Stimulated activated CD4-positive, alpha-beta T cell treated with anti-CD3 and anti-CD28 coated beads, Interleukin-4, amount 100 ng/mL, for 24 hours (primary cell): ENCODE measurements around the gene SCO1.
"Not testable (repeated sequence)": the region's sequence is repeated elsewhere in the genome, so short reads cannot be mapped to it uniquely, and the experiment has no call there.

Experiments
- DNase-seq: peaks from one replicate; pipeline ENCODE4 v3.0.0-alpha.2; 2020

The SCO1 gene

DNA sequence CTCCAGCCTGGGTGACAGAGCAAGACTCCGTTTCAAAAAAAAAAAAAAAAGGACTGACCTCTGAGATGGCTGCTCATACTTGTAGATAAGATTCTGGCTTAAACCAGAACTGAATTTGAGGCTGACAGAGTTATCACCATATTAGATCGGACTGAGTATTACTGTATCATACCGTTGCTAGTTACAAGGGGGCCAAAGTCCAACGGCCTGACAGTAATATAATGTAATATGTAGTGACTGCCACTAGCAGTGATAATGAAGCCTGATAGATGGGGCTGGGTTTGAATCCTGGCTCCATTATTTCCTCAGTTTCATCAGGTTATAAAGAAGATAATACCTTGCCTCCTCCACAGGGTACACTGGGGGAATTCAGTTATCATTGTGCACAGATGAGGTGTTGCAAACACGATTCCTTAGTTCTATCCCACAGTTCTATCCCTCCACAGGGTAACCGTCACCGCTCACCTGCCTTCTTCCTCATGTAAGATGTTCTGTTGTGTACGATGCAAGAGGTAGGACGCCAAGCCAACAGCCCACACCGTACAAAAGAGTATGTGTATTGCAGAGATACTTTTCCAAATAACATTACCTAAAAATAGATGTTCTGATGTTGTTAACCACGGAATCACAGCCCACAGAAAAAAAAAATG lies 27.3 kb upstream of the SCO1 start:
- no peak for DNase-seq

DNA sequence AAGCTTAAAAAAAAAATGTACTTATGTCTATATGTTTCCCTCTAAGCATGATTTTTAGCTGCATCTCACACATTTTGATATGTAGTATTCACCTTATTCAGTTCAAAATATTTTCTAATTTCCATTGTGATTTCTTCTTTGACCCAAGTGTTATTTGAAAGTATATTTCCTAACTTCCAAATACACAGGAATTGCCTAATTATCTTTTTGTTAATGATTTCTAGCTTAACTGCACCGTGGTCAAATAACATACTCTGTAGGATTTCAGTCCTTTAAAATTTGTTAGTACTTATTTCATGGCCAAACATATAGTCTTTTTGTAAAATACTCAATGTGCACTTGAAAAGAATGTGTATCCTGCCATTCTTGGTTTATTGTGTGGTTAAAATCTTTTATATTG lies 21.2 kb upstream of the SCO1 start:
- no peak for DNase-seq

DNA sequence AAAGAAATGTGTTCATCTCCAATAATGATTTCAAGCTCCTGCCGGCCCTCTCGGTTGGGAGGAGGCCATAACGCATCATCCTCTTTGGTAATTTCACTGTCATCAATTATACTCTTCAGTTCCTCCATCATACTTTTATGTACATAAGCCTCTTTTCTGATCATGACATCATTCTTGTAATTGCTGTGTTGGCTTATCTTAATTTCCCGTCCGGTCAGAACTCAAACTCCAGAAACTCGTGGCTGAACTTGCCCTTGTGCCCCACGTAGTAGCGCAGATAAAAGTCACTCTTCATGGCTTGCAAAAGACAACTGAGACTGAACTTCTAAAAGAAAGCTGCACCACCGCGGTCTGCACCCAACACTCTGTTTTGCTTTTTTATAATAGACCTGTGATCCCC lies 18.9 kb upstream of the SCO1 start:
- no peak for DNase-seq

DNA sequence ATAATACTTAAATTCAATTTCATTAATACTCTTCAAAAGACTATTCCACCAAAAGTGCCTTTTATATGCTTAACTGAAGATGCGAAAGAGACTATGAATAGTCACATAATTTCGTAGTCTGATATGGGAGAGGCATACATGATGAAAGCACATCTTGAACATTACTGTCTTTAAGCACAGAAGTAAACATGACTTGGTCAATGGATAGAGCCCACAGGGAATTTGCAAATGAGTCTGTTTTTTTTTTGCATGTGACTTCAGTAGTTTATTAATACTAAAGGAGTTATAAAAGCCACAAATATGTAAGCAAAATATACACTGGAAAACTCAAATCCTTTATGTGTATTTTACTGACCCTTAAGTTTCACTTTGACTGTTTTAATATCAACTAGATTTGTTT lies 16.0 kb upstream of the SCO1 start:
- no peak for DNase-seq

DNA sequence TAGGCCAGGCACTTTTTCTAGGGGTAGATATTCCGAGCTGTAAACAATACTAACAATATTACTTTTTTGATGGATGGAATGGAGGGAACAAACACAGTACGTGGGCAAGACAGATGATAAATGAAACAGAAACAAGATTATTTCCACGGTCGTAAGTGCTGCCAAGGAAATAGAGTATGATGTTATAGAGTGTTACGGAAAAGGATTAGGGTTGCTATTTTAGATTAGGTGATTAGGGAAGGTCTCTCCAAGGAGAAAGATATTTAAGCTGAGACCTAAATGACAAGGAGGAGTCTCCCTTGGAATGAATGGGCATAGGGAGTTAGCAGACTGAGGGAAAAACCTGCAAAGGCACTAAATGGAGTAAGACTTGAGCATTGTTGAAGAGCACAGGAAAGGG lies 8.4 kb upstream of the SCO1 start:
- no peak for DNase-seq

DNA sequence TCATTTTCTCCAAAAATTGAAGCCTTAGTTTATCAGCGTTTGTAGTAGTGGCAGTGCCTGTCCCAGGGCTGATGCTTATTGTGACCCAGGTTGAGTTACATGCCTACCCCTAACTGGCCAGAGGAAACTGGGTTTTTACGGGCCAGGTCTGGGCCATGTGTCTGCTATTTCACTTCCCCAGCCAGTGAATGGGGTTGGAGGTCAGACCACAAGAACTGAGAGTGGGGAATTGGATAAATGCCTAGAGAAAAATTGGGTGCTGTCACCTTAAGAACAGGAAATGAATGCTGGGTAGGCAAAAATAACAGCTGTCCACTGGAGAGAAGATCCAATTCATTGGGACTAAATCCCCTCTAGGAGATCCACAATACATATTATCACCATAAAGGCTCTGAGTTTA lies 5.2 kb upstream of the SCO1 start:
- DNase-seq: no peak

DNA sequence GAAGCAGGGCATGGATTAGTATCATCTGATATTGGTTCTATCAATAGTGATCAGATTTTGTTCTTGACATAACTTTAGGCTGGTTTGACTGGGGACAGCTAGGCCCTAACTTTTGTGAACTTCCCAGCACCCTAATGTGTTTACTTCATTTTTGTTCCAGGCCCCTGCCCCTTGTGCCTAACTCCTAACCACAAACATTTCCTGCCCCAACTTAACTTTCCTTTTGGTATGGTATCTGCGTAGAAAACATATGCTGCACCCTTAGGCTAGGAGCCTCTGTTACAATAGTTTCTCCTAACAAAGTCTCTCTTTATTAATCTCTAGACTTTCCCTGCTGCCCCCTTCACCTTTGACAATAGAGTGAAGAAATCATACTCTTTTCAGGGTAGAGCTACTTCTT lies 2.5 kb upstream of the SCO1 start:
- DNase-seq: no peak

DNA sequence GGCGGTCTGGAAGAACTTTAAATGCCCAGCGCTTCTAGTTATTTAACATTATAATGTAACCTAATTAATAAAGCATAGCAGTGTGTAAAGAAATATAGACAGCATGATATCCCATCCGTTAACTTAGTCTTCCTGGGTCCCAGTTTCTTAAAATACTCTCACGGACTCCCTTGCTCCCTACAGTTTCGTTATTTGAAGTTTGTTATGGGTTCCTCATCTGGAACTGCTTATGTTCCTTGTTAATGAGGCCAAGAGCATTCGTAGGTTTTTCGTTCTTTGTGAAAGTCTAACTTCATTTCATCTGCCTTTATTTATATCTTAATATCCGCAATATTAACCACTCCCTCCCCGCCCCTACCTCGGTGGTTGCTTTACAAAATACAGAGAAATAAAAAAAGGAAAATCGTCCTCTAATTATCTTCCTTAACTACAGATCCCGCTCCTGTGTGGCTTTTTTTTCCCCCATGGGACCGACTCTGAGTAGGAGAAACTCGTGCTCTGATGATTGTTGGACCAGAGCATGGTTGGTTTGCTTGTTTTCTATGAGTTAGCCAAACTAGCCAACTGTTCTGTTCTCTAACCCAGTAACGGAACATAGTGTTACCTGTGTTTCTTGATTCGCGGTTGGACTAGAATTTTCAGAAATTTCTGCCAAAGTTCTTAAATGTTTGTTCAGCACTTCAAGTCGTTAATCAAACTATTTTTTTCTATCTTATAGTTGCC lies 924 bp upstream of the SCO1 start:
- DNase-seq: no peak

DNA sequence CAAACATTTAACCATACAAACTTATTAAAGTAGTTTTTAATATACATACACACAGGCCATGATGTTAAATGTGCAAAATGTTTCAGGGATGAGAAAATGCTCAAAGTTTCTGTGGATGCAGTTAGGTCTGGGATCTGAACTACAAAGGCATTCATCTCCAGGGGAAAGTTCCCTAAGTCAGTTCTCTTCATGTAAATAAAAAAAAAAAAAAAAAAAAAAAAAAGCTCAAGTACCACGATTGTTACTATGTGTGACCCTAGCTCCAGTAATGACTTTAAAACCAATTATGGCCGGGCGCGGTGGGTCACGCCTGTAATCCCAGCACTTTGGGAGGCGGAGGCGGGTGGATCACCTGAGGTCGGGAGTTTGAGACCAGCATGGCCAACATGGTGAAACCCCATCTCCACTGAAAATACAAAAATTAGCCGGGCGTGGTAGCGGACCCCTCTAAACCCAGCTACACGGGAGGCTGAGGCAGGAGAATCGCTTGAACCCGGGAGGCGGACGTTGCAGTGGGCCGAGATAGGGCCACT lies 1.4 kb downstream of the SCO1 start:
- DNase-seq: not testable (repeated sequence)

DNA sequence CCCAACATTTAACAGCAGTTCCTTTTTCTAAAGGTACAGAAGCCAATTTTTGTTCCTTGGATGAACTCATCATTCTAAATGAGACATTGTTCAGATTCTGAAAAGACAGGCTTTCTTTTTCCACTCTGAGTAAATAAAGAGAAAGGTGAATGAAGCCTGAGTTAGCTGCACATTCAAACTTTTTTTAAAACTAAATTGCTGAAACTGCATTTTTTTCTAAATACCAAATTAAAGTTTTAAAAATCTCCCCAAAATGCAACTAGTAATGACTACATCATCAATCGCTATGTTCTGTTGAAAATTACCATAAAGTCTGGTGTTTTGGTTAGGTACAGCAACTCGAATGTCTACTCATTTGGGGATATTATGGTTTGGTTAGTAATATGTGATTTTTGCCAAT lies 9.8 kb downstream of the SCO1 start:
- DNase-seq: no peak

DNA sequence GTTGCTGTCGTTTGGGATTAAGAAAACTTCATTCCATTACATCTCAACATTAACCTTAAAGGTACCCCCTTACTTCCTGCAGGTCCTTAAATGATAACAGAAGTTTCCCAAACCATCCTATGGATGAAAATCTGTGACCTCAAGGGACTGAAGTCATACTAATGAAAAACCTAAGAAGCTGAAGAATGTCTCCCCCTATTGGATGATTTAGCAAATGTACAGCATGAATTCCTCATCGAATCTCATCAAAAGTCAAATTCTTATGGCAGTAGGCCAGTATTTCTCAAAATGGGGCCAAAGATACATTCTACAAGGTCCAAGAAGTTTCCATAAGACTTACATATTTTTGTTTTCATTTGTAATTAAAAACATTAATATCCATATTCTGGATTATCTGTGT lies 13.5 kb downstream of the SCO1 start:
- DNase-seq: no peak

DNA sequence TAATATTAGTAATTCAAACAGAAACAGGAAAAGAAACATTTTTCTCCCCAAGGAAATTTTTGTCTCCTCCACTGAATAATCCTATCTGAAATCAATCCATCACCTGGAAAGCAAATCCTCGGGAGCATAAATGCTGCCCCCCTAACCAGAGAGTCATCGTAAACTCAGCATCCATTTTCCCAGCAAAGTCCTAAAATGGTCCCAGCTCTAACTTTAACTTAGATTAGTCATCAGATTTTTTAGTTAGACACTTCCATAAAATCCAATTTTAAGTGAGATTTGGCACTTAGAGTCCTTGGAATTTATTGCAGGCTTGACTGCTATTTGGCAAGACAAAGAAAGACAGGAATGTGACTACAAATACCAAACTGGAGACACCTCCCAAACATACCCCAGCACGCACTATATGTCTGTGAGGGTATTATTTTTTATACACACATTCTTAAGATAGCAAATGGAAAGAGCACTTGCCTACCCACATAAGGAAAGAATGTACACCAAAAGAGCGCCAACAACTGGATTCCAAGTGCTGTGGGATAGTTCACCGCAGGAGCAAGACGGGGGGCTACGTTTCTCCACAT lies 15.4 kb downstream of the SCO1 start:
- DNase-seq: no peak

DNA sequence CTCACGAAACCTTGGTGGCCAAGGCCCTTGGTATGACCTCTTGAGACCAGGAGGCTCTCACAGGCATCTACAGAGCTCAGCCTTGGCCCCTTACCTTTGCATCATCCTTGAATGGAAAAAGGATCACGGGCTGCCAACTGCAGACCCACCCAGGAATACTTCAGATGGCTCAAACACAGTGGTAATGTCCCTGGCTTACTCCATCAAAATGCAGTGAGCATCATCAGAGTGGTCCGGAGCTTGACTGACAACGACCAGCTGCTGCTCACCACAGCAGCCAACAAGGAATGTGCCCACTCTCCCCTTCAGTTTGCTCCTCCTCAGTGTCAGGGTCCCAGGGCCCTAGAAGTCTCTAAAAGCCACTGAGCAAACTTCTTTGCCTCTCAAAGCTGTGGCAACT lies 22.6 kb downstream of the SCO1 start:
- no peak for DNase-seq

DNA sequence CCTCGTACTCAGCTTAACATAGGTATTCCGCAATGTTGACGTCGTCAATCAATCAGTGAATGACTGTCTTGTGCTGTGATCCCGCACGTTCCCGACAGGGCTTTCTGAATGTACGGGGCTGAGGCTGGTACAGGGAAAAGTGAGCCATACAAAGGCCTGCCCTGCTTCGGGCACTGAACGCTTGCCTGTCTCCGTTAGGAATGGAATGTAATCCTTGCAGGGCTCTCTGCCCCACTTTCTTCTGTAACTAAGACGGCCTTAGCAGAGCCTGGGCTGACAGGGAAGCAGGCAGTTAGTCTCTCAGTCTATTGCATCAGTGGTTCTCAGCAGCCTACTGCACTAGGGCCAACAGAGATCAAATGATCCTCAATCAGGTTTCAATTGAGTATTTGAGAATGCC lies 24.0 kb downstream of the SCO1 start:
- DNase-seq: no peak

DNA sequence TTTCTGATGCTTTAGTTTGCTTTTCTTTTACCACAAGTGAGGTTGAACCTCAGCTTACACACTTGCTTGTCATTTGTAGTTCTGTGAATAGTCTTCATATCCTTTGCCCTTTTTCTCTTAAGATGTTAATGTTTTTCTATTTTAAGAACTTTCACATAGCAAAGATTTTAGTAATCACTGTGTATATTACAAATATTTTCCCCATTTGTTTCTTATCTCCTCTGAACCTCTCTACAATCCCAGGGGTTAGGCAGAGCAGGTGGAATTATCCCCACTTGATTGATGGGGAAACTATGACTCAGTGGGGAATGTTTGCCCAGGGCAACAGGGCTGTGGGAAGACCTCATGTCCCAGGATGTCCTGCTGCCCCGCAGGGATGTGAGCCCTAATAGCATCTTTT lies 28.6 kb downstream of the SCO1 start:
- DNase-seq: no peak

DNA sequence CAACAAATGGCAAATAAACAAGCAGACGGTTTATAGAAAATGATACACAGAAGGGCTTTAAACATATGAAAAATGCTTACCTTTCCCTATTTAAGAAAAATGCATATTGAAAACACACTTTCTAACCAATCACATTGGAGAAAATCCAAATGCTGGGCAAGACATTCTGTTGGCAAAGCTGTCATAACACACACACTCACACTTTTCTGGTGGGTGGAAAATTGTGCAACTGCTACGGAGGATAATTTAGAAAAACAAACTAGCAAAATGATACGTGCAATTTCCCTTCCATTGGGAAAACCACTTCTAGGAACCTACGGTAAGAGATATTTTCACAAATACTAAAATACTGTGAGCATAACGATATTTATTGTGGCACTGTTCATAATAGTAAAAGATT lies 30.4 kb downstream of the SCO1 start:
- DNase-seq: no peak

DNA sequence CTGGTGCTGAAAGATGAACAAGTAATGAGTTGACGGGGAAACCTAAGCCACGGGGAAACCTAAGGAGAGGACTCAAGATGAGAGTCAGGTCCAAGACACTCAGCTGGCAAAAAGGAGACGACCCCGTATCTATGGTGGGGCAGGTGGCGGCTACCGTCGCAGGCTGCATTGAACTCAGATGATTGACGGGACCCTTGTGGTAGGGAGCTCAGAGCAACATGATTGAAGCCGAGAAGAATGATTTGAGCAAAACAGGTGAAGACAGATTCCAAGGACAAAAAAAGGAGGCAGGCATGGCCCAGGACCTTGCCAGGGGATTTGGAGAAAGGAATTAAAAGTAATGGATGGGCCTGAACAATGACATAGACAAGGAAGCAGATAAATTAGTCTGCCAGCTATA lies 32.8 kb downstream of the SCO1 start:
- no peak for DNase-seq

DNA sequence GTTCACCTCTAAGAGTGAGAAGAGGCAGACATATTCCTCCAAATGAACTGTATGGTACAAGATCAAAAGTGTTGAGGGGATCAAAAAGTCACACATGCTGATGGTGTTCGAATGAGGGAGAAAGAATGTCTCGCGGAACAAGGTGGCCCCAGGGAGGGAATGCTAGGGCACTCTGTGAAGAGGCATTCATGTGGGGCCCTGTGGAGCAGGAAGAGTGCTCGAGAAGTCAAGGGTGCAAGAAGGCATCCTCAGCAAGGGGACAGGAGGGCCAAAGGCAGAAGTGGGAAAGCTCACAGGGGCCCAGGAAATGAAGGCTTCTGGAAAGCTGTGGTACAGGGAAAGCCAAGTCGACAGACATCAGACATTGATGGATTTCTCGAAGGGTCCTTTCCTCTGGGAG lies 34.1 kb downstream of the SCO1 start:
- DNase-seq: no peak

DNA sequence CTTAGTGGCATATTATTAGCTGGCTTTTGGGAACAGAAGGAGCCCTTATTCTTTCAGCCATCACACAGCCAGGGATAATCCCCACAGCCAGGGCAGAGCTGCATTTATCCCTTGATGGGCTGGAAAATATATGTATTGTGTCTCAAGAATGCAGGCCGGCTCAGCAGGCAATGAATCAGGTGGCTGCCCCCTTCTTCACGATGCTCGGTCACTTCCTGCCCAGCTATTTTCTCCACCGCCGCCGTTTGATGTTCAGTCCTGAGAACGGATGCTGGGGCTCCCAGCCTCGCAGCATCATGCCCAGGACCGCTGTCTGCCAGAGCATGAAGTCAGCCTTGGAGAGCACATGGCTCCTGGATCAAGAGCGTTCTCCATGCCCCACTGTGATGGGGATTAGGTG lies 35.9 kb downstream of the SCO1 start:
- no peak for DNase-seq

DNA sequence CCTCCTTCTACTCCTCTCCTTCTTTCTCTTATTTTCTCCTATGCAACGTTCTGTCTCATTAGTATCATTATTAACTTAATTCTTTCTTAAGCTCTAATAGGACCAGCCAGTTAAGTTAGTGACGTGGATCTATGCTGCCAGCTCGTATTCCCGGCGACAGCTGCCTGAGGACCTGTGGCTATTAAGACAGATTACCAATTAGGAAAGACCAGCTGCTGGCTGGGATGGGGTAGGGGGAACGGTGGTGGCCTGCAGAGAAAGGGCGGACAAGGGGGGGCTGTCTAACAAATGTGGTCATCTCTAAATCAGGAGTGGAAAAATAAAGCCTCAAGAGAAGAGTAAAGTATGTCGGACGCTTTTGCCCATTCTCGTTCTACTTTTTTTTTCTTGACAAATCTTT lies 39.5 kb downstream of the SCO1 start:
- no peak for DNase-seq

DNA sequence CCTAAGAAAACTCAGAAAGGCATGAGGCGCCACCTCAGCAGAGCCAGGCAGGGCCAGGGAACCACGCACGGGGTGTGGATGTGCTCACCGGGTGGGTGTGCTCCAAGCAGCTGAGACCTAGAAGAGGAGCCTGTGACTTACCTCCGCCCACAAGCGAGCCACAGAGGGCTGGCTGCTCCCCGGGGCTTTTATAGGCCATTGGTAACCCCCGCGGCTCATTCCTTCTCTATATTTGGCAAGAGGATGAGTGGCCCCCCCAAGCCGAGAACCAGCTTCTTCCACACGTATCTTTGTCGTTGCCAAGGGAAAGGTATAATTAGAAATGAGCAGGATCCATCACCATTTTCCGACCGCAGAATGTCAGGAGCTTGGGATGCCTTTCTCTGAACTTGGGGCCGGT lies 40.2 kb downstream of the SCO1 start, which contains the start of gene MYH3:
MYH3 (minus strand) TSS at position 162 of the 400 bp plus-strand sequence. CDS start 2,245 bp downstream, outside the sequence.
- no peak for DNase-seq

DNA sequence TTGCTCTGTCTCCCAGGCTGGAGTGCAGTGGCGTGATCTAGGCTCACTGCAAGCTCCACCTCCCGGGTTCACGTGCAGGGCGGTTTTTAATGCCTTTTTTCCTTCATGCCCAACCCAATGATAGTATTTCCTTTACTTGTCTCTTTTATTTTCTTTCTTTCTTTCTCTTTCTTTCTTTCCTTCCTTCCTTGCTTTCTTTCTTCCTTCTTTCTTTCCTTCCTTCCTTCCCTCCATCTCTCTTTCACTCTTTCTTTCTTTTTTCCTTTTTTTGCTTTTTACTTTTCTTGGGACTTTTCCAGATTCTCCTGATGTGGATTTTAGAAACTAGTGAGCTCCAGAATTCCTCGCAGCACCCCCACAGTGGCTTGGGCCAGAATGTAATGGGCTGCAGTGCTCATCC lies 43.3 kb downstream of the SCO1 start:
- DNase-seq: no peak

DNA sequence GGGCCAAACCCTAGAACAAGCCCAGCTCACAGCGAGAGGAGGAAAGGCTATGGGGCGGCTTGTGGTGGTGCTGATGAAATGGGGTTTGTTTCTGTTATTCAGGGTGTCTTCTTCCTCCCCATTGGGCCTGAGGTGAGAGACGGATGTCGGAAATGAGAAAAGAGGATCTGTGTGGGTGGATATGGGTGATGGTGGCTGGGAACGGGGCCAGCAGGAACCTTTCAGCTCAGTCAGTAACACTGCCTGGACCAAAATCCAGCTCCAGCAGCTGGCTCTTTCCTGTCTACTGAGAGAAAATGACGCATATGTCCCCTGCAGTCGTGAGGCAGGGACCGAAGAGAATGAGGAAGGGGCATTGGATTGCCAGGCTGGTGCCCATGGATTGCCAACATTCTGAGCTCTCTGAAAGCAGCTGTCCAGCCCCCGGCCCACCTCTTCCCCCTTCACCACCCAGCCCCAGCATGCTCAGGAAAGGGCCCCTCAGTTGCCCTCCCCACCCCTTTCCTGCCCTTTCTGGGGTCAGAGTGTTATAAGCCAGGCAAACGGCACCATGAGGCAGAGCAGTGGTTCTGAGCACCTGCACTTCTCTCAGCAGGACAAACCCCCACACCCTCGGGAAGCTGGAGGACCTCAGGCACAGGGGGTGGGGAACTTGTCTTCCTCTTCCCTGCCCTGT lies 44.2 kb downstream of the SCO1 start:
- DNase-seq: no peak

DNA sequence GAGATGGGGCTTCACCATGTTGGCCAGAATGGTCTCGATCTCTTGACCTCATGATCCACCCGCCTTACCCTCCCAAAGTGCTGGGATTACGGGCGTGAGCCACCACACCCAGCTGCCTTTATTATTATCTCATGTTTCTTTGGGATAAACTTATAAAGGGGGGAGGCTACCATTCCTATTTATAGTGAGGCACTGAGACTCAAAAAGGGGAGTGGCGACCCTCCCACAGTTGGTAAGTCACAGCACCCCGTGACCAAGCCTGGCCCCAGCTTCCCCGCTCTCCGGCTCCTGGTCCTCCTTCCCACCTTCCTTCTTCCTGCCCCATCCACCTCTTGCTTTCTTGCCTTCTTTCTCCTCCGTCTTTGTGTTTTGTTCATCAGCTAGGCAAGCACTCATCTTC lies 45.4 kb downstream of the SCO1 start:
- DNase-seq: no peak
